Hematopoietic multipotent progenitor cell treated with erythropoietin and hydrocortisone succinate and interleukin-3 and kit ligand, for 15 days (in vitro differentiated cells): ENCODE data around the gene MTERF4.

Experiments
- DNase-seq: peaks from one replicate; pipeline ENCODE4 v3.0.0-alpha.2; 2015; ENCODE audit warnings: low spot score

The MTERF4 gene

GRCh38 chr2:241068942-241069810 is 32.9 kb downstream of the MTERF4 start:
- DNase-seq = no peak

GRCh38 chr2:241068136-241068941 is 33.7 kb downstream of the MTERF4 start:
- DNase-seq = no peak

GRCh38 chr2:241067501-241068135 is 34.5 kb downstream of the MTERF4 start:
- no peak for DNase-seq

GRCh38 chr2:241066893-241067341 is 35.2 kb downstream of the MTERF4 start:
- DNase-seq = no peak

- no peak for DNase-seq
Measured at GRCh38 chr2:241066171-241066892, 35.8 kb downstream of the MTERF4 start.

GRCh38 chr2:241065355-241065803 is 36.7 kb downstream of the MTERF4 start:
- DNase-seq = no peak

- DNase-seq = no peak
Measured at GRCh38 chr2:241064802-241065354, 37.2 kb downstream of the MTERF4 start.

GRCh38 chr2:241064008-241064801 is 37.9 kb downstream of the MTERF4 start:
- DNase-seq = no peak

GRCh38 chr2:241063587-241063986 is 38.5 kb downstream of the MTERF4 start:
- no peak for DNase-seq

- no peak for DNase-seq
Measured at GRCh38 chr2:241063093-241063551, 39.0 kb downstream of the MTERF4 start.

GRCh38 chr2:241062389-241063092 is 39.5 kb downstream of the MTERF4 start:
- DNase-seq = no peak

GRCh38 chr2:241061275-241061674 is 40.8 kb downstream of the MTERF4 start:
- no peak for DNase-seq

- no peak for DNase-seq
Measured at GRCh38 chr2:241053576-241054251, 48.4 kb downstream of the MTERF4 start.

GRCh38 chr2:241052677-241053360 is 49.3 kb downstream of the MTERF4 start:
- no peak for DNase-seq

GRCh38 chr2:241051578-241052487 is 50.3 kb downstream of the MTERF4 start:
- no peak for DNase-seq

- no peak for DNase-seq
Measured at GRCh38 chr2:241050624-241051577, 51.2 kb downstream of the MTERF4 start.
